Kidney glomerular epithelial cell (primary cell): Measurements from ENCODE around the gene TRAPPC6A.

Experiments
- DNase-seq: peaks from one replicate; lab custom pipeline; 2025; lab: John Stamatoyannopoulos, UW

TRAPPC6A gene

GRCh38 chr19:45147835-45148676 lies 30.0 kb downstream of the TRAPPC6A start:
- DNase-seq, result no peak

- DNase-seq, result no peak
Measured at GRCh38 chr19:45146741-45147205, 31.3 kb downstream of the TRAPPC6A start.

GRCh38 chr19:45146251-45146650 lies 31.8 kb downstream of the TRAPPC6A start:
- DNase-seq, result no peak

- DNase-seq, result no peak
Measured at GRCh38 chr19:45145270-45146189, 32.5 kb downstream of the TRAPPC6A start.

- no peak for DNase-seq
Measured at GRCh38 chr19:45144431-45145269, 33.4 kb downstream of the TRAPPC6A start.

- DNase-seq, result no peak
Measured at GRCh38 chr19:45142726-45143110, 35.3 kb downstream of the TRAPPC6A start.

- no peak for DNase-seq
Measured at GRCh38 chr19:45142016-45142725, 35.9 kb downstream of the TRAPPC6A start.

- no peak for DNase-seq
Measured at GRCh38 chr19:45141203-45141900, 36.7 kb downstream of the TRAPPC6A start.

GRCh38 chr19:45140533-45140932 lies 37.5 kb downstream of the TRAPPC6A start:
- no peak for DNase-seq

GRCh38 chr19:45140144-45140503 lies 37.9 kb downstream of the TRAPPC6A start:
- no peak for DNase-seq

- DNase-seq, result no peak
Measured at GRCh38 chr19:45139286-45140143, 38.5 kb downstream of the TRAPPC6A start.

- no peak for DNase-seq
Measured at GRCh38 chr19:45138303-45138751, 39.7 kb downstream of the TRAPPC6A start.

- no peak for DNase-seq
Measured at GRCh38 chr19:45137179-45137761, 40.8 kb downstream of the TRAPPC6A start.

- DNase-seq, result no peak
Measured at GRCh38 chr19:45136507-45137178, 41.4 kb downstream of the TRAPPC6A start.

- no peak for DNase-seq
Measured at GRCh38 chr19:45135176-45135885, 42.7 kb downstream of the TRAPPC6A start.

GRCh38 chr19:45133661-45134060 lies 44.4 kb downstream of the TRAPPC6A start:
- no peak for DNase-seq

- DNase-seq, result peak; percentile 32
Measured at GRCh38 chr19:45130888-45131615, 47.0 kb downstream of the TRAPPC6A start.
